IPS-15b (cell line): ENCODE data around the gene NAGS.
"Not testable (repeated sequence)": the region's sequence is repeated elsewhere in the genome, so short reads cannot be mapped to it uniquely, and the experiment has no call there.

Source experiments
- H3K27me3 ChIP-seq: one replicate; pipeline ENCODE4 v1.6.1; 2013; ENCODE audit warnings: low read length; ENCODE audit not compliant: control insufficient read depth, insufficient read depth
- H3K36me3 ChIP-seq: one replicate; pipeline ENCODE4 v1.6.1; 2013; ENCODE audit warnings: low read length; ENCODE audit not compliant: control insufficient read depth, insufficient read depth
- H3K4me1 ChIP-seq: one replicate; pipeline ENCODE4 v1.6.1; 2013; ENCODE audit warnings: mild to moderate bottlenecking, low read length; ENCODE audit not compliant: control insufficient read depth, insufficient read depth
- H3K4me3 ChIP-seq: one replicate; pipeline ENCODE4 v1.5.1; 2013; ENCODE audit warnings: low read depth, low read length
- H3K9ac ChIP-seq: one replicate; pipeline ENCODE4 v1.6.1; 2013; ENCODE audit warnings: low read depth, mild to moderate bottlenecking, low read length
- H3K9me3 ChIP-seq: one replicate; pipeline ENCODE4 v1.6.1; 2013; ENCODE audit warnings: mild to moderate bottlenecking, low read length; ENCODE audit not compliant: control insufficient read depth, insufficient read depth

Gene NAGS

GRCh38 chr17:44034688-44035087, 30.3 kb downstream of the NAGS start:
- peaks cover 38% of the 10 kb centered on the region for H3K36me3 ChIP-seq
- H3K4me1 ChIP-seq, H3K27me3 ChIP-seq, H3K9me3 ChIP-seq, H3K9ac ChIP-seq, H3K4me3 ChIP-seq: not testable (repeated sequence)

- Histone ChIP-seq H3K4me1 (no peaks in the 10 kb centered on the region), H3K4me3 (no peak overlapping the region), H3K36me3 (peaks cover 26% of the 10 kb centered on the region), H3K9me3 (no peaks in the 10 kb centered on the region), H3K9ac (no peak overlapping the region), H3K27me3 (no peaks in the 10 kb centered on the region)
Measured at GRCh38 chr17:44037471-44037870, 33.0 kb downstream of the NAGS start.

GRCh38 chr17:44038604-44039011, 34.2 kb downstream of the NAGS start:
- no peak overlapping the region for H3K9ac ChIP-seq
- H3K27me3 ChIP-seq, result no peaks in the 10 kb centered on the region
- H3K36me3 ChIP-seq, result peaks cover 24% of the 10 kb centered on the region
- H3K4me3 ChIP-seq, result no peak overlapping the region
- no peaks in the 10 kb centered on the region for H3K4me1 ChIP-seq
- no peaks in the 10 kb centered on the region for H3K9me3 ChIP-seq

- Histone ChIP-seq H3K36me3 (peaks cover 17% of the 10 kb centered on the region), H3K4me3 (no peak overlapping the region), H3K9me3 (no peaks in the 10 kb centered on the region), H3K9ac (no peak overlapping the region), H3K4me1 (peaks cover 5% of the 10 kb centered on the region), H3K27me3 (no peaks in the 10 kb centered on the region)
Measured at GRCh38 chr17:44039829-44040635, 35.6 kb downstream of the NAGS start.

GRCh38 chr17:44043272-44043696, 38.9 kb downstream of the NAGS start:
- H3K9me3 ChIP-seq, result no peaks in the 10 kb centered on the region
- H3K9ac ChIP-seq, result no peak overlapping the region
- peaks cover 12% of the 10 kb centered on the region for H3K36me3 ChIP-seq
- H3K4me1 ChIP-seq, result peaks cover 5% of the 10 kb centered on the region
- no peak overlapping the region for H3K4me3 ChIP-seq
- no peaks in the 10 kb centered on the region for H3K27me3 ChIP-seq

GRCh38 chr17:44044071-44044470, 39.6 kb downstream of the NAGS start:
- H3K9ac ChIP-seq, result no peak overlapping the region
- no peaks in the 10 kb centered on the region for H3K9me3 ChIP-seq
- peaks cover 5% of the 10 kb centered on the region for H3K4me1 ChIP-seq
- H3K4me3 ChIP-seq, result no peak overlapping the region
- peaks cover 8% of the 10 kb centered on the region for H3K36me3 ChIP-seq
- no peaks in the 10 kb centered on the region for H3K27me3 ChIP-seq

- Histone ChIP-seq H3K27me3 (no peaks in the 10 kb centered on the region), H3K4me1 (peaks cover 5% of the 10 kb centered on the region), H3K36me3 (peaks cover 17% of the 10 kb centered on the region), H3K4me3 (no peak overlapping the region), H3K9me3 (no peaks in the 10 kb centered on the region), H3K9ac (no peak overlapping the region)
Measured at GRCh38 chr17:44045486-44045885, 41.1 kb downstream of the NAGS start.

- H3K4me3 ChIP-seq, H3K9me3 ChIP-seq, H3K9ac ChIP-seq, H3K4me1 ChIP-seq, H3K27me3 ChIP-seq: not testable (repeated sequence)
- peaks cover 25% of the 10 kb centered on the region for H3K36me3 ChIP-seq
Measured at GRCh38 chr17:44046893-44047292, 42.5 kb downstream of the NAGS start.

GRCh38 chr17:44049294-44050060, 45.1 kb downstream of the NAGS start:
- Histone ChIP-seq H3K4me1 (peaks cover 4% of the 10 kb centered on the region), H3K36me3 (peaks cover 34% of the 10 kb centered on the region), H3K4me3 (no peak overlapping the region), H3K9me3 (no peaks in the 10 kb centered on the region), H3K27me3 (no peaks in the 10 kb centered on the region), H3K9ac (no peak overlapping the region)

GRCh38 chr17:44053125-44053872, 48.9 kb downstream of the NAGS start:
- H3K4me1 ChIP-seq, result no peaks in the 10 kb centered on the region
- no peak overlapping the region for H3K9ac ChIP-seq
- H3K27me3 ChIP-seq, result no peaks in the 10 kb centered on the region
- H3K36me3 ChIP-seq, result peaks cover 26% of the 10 kb centered on the region
- H3K9me3 ChIP-seq, result no peaks in the 10 kb centered on the region
- H3K4me3 ChIP-seq, result no peak overlapping the region
